ENCODE data around the gene CLASP2. TPM values are rescaled to one million over a fixed set of nuclear protein-coding genes. Genes with fewer than 3 reads are reported as not detected.

CLASP2 gene
- total and polyA plus RNA-seq, 7 donors: 7.3 to 71.9 (median 37.7) TPM

- 95 to 98% (median 96%) methylated on average over 6 of the region's 6 CpGs for WGBS, 3 donors
- H3K36me3 ChIP-seq (ENCODE audit: insufficient read depth in 1 of 2, low read depth in 1 of 2): no peaks in the 10 kb centered on the region
- H3K27ac ChIP-seq: no peak overlapping the region
- peaks cover 10% of the 10 kb centered on the region for H3K9me3 ChIP-seq
- H3K4me1 ChIP-seq: no peaks in the 10 kb centered on the region
- no peaks in the 10 kb centered on the region for H3K27me3 ChIP-seq (ENCODE audit: insufficient read depth in 3 of 3, low read length in 2 of 3)
- TF ChIP-seq CTCF (IDR thresholded peaks at IDR 0.05): no peak
- ATAC-seq (no peak), DNase-seq (no peak)
- intact Hi-C loops (cut with DNase I): no loop called here
- H3K4me3 ChIP-seq: no peak overlapping the region
Observed at GRCh38 chr3:33706056-33706455, 12.0 kb downstream of the CLASP2 start.

GRCh38 chr3:33704891-33705290, 13.2 kb downstream of the CLASP2 start:
- 95 to 99% (median 97%) methylated on average over 3 of the region's 3 CpGs for WGBS, 3 donors
- intact Hi-C loops (cut with DNase I): no loop called here
- ATAC-seq (no peak), DNase-seq (no peak)
- no peak for TF ChIP-seq CTCF (IDR thresholded peaks at IDR 0.05)
- H3K4me1 ChIP-seq: no peaks in the 10 kb centered on the region
- no peaks in the 10 kb centered on the region for H3K36me3 ChIP-seq (ENCODE audit: insufficient read depth in 1 of 2, low read depth in 1 of 2)
- no peak overlapping the region for H3K27ac ChIP-seq
- H3K9me3 ChIP-seq: peaks cover 10% of the 10 kb centered on the region
- H3K4me3 ChIP-seq: no peak overlapping the region
- H3K27me3 ChIP-seq (ENCODE audit: insufficient read depth in 3 of 3, low read length in 2 of 3): no peaks in the 10 kb centered on the region

GRCh38 chr3:33699275-33699674, 18.8 kb downstream of the CLASP2 start:
- ATAC-seq: no peak
- DNase-seq: no peak
- intact Hi-C loops (cut with DNase I): no loop called here
- 93 to 100% (median 96%) methylated on average over 1 of the region's 1 CpG for WGBS, 3 donors
- Histone ChIP-seq H3K27me3 (ENCODE audit: insufficient read depth in 3 of 3, low read length in 2 of 3) (no peaks in the 10 kb centered on the region), H3K27ac (no peak overlapping the region), H3K36me3 (ENCODE audit: insufficient read depth in 1 of 2, low read depth in 1 of 2) (no peaks in the 10 kb centered on the region), H3K4me1 (no peaks in the 10 kb centered on the region), H3K9me3 (peaks cover 7% of the 10 kb centered on the region), H3K4me3 (no peak overlapping the region)
- TF ChIP-seq CTCF (IDR thresholded peaks at IDR 0.05): no peak

GRCh38 chr3:33694944-33695343, 23.1 kb downstream of the CLASP2 start:
- no peak for TF ChIP-seq CTCF (IDR thresholded peaks at IDR 0.05)
- Histone ChIP-seq H3K36me3 (ENCODE audit: insufficient read depth in 1 of 2, low read depth in 1 of 2) (peaks cover 0 to 4% of the 10 kb centered on the region in 2 donors), H3K27me3 (ENCODE audit: insufficient read depth in 3 of 3, low read length in 2 of 3) (no peaks in the 10 kb centered on the region), H3K27ac (no peak overlapping the region), H3K4me3 (no peak overlapping the region), H3K9me3 (no peaks in the 10 kb centered on the region), H3K4me1 (no peaks in the 10 kb centered on the region)
- ATAC-seq (no peak), DNase-seq (no peak)
- intact Hi-C loops (cut with DNase I): no loop called here

- 94 to 98% (median 97%) methylated on average over 2 of the region's 2 CpGs for WGBS, 3 donors
- no peak overlapping the region for H3K27ac ChIP-seq
- intact Hi-C loops (cut with DNase I): no loop called here
- no peaks in the 10 kb centered on the region for H3K27me3 ChIP-seq (ENCODE audit: insufficient read depth in 3 of 3, low read length in 2 of 3)
- DNase-seq (no peak), ATAC-seq (no peak)
- H3K36me3 ChIP-seq (ENCODE audit: insufficient read depth in 1 of 2, low read depth in 1 of 2): peaks cover 0 to 19% of the 10 kb centered on the region in 2 donors
- no peaks in the 10 kb centered on the region for H3K4me1 ChIP-seq
- H3K4me3 ChIP-seq: no peak overlapping the region
- no peaks in the 10 kb centered on the region for H3K9me3 ChIP-seq
- TF ChIP-seq CTCF (IDR thresholded peaks at IDR 0.05): no peak
Observed at GRCh38 chr3:33690341-33690740, 27.7 kb downstream of the CLASP2 start.
